Dendritic cell treated with granulocyte-macrophage colony-stimulating factor and Interleukin-4, amounts not matched to agents 40 ng/mL and 50 ng/mL, for 4 days (primary cell): ENCODE measurements around the gene ENC1.

Source experiments
- H3K27ac Mint-ChIP-seq: one replicate; pipeline ENCODE4 v1.8.0; 2022; ENCODE audit warnings: mild to moderate bottlenecking, mixed read lengths
- H3K27me3 Mint-ChIP-seq: one replicate; pipeline ENCODE4 v1.8.0; 2022; ENCODE audit warnings: mild to moderate bottlenecking, mixed read lengths
- H3K36me3 Mint-ChIP-seq: one replicate; pipeline ENCODE4 v1.8.0; 2022; ENCODE audit warnings: low read depth, mixed read lengths
- H3K4me1 Mint-ChIP-seq: one replicate; pipeline ENCODE4 v1.8.0; 2022; ENCODE audit warnings: low read depth, mixed read lengths
- H3K4me3 Mint-ChIP-seq: one replicate; pipeline ENCODE4 v1.8.0; 2022; ENCODE audit warnings: mild to moderate bottlenecking, moderate library complexity, mixed read lengths
- H3K9me3 Mint-ChIP-seq: one replicate; pipeline ENCODE4 v1.8.0; 2022; ENCODE audit warnings: mixed read lengths
- intact Hi-C: fragments of 100-400 bp; cut with micrococcal nuclease; formaldehyde crosslinking; loops from one replicate; pipeline ENCODE4 v1.15.0; 2022

ENC1 gene

DNA sequence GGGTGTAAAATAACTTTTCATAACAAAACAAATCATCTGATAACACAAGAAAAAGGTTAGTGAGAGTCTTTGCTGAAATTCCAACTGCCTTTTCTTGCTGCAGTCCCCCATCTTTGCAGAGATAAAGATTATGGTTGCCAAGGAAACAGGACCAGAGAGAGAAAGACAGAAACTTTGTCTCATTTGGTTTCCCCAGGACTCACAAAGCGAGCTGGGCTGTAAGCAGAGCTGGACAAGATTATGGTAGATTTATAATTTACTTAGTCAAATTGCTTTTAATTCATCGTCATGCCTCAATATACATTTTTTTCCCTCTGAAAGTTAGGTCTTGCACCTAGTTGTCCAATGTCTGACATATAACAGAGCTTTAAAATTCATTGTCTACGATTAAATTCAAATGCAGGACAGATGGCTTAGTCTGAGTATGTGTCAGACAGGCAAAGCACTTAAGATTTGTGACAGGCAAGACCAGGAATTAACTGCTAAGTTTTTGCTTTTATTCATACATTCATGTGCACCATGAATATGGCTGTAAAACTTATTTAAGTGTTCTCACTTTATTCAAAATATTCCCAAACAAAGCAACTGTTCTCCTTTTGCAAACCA, 17.4 kb downstream of the ENC1 start:
- no peaks in the 10 kb centered on the region for H3K9me3 Mint-ChIP-seq
- peaks cover 2% of the 10 kb centered on the region for H3K27me3 Mint-ChIP-seq
- H3K27ac Mint-ChIP-seq: no peak overlapping the region
- no peaks in the 10 kb centered on the region for H3K36me3 Mint-ChIP-seq
- intact Hi-C loops: no loop called here
- peaks cover 7% of the 10 kb centered on the region for H3K4me1 Mint-ChIP-seq
- no peak overlapping the region for H3K4me3 Mint-ChIP-seq

DNA sequence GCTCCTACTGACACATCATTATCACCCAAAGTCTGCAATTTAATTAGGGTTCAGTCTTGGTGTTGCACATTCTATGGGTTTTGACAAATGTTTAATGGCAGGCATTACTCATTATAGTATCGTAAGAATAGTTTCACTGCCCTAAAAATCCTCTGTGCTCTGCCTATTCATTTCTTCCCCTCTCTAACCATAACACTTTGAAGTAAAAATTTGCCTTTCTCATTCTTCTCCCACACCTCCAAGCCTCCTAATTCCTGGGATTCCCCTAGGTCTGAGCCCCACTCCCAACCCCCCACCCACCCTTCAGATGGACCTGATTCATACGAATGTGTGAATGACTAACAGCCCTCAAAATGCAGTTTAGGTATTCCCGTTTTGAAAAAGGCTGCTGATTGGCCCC, 18.4 kb downstream of the ENC1 start:
- Mint-ChIP-seq H3K27ac (no peak overlapping the region), H3K4me3 (no peak overlapping the region), H3K27me3 (peaks cover 2% of the 10 kb centered on the region), H3K9me3 (no peaks in the 10 kb centered on the region), H3K36me3 (no peaks in the 10 kb centered on the region), H3K4me1 (peaks cover 7% of the 10 kb centered on the region)
- intact Hi-C loops: no loop called here

DNA sequence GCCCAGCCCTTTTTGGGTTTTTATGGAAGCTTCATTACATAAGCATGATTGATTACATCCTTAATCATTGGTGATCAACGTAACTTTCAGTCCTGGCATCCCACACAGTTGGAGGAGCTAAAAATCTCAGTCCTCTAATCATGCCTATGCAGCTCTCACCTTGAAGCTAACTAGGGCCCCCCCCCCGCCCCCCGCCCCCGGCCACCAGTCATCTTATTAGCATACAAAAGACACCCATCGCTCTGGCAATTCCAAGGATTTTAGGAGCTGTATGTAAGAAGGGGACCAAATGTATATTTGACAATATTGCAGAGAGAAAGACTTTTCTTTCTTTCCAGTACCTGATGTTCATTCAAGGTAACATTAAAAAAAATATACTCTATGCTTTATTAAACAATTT, 19.0 kb downstream of the ENC1 start:
- Mint-ChIP-seq H3K36me3 (no peaks in the 10 kb centered on the region), H3K4me3 (no peak overlapping the region), H3K27me3 (peaks cover 2% of the 10 kb centered on the region), H3K4me1 (peaks cover 7% of the 10 kb centered on the region), H3K9me3 (no peaks in the 10 kb centered on the region), H3K27ac (no peak overlapping the region)
- intact Hi-C loops: no loop called here

DNA sequence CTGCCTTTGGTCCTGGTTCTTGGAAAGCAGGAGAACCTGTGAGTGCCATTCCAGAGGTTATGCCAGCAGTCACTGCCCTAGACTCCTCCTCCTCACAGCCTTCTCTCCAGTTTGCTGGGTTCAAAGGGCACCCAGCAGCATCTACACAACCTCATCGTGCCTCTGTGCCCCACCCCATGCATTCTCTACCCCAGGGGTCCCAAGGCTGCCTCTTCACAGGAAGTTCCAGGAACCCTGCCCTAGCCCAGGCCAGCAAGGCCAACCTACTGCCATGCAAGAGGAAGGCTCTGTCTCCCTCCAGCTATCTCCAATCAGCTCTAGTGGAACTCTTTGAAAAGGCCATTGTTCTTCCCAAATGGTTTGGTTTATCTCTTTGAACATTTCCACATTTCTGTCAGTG, 21.2 kb downstream of the ENC1 start:
- Mint-ChIP-seq H3K27ac (no peak overlapping the region), H3K4me1 (peaks cover 7% of the 10 kb centered on the region)
- intact Hi-C loops: no loop called here

DNA sequence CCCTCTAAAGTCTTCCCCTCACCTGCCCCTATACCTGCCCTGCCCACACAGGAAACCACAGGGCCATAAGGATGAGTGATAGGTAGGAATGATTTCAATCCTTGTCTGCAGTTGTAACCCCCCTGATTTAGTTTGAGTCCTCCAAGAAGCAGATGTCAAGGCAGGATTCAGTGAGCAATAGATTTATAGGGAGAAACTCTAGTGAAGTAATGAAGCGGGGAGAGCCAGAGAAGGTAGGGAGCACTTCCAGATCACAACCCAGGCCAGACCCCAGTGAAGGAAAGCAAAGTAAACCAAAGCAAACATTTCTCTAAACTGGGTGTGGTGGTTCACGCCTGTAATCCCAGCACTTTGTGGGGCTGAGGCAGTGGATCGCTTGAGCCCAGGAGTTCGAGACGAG, 22.4 kb downstream of the ENC1 start:
- no peaks in the 10 kb centered on the region for H3K9me3 Mint-ChIP-seq
- no peaks in the 10 kb centered on the region for H3K36me3 Mint-ChIP-seq
- no peak overlapping the region for H3K27ac Mint-ChIP-seq

More for the DNA sequence above, 21.2 kb downstream of the ENC1 start:
- Mint-ChIP-seq H3K4me3 (no peak overlapping the region), H3K9me3 (no peaks in the 10 kb centered on the region), H3K27me3 (peaks cover 2% of the 10 kb centered on the region), H3K36me3 (no peaks in the 10 kb centered on the region)

DNA sequence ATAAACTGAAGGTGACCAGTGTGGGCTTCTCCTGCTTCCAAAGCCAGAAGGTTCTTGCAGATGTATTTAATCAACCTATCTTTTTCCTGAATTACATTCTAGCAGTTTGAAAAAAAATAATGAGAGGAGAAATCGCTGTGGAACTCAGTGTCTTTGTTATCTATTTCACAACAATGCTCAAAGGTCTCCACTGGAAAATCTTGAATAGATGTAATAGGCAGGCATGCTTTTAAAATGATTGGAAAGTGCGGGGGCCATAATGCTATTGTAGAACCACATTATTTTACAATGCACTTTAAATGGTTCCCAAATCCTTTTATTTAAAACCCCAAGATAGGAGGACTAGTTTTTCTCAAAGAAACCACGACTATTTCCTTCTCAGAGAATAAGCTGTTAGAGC, 23.3 kb downstream of the ENC1 start:
- H3K36me3 Mint-ChIP-seq: no peaks in the 10 kb centered on the region
- no peak overlapping the region for H3K4me3 Mint-ChIP-seq
- H3K4me1 Mint-ChIP-seq: peaks cover 18% of the 10 kb centered on the region
- no peak overlapping the region for H3K27ac Mint-ChIP-seq
- H3K9me3 Mint-ChIP-seq: no peaks in the 10 kb centered on the region
- peaks cover 2% of the 10 kb centered on the region for H3K27me3 Mint-ChIP-seq
- intact Hi-C loops: no loop called here

More for the DNA sequence above, 22.4 kb downstream of the ENC1 start:
- intact Hi-C loops: no loop called here
- peaks cover 16% of the 10 kb centered on the region for H3K4me1 Mint-ChIP-seq
- H3K27me3 Mint-ChIP-seq: peaks cover 2% of the 10 kb centered on the region
- no peak overlapping the region for H3K4me3 Mint-ChIP-seq

DNA sequence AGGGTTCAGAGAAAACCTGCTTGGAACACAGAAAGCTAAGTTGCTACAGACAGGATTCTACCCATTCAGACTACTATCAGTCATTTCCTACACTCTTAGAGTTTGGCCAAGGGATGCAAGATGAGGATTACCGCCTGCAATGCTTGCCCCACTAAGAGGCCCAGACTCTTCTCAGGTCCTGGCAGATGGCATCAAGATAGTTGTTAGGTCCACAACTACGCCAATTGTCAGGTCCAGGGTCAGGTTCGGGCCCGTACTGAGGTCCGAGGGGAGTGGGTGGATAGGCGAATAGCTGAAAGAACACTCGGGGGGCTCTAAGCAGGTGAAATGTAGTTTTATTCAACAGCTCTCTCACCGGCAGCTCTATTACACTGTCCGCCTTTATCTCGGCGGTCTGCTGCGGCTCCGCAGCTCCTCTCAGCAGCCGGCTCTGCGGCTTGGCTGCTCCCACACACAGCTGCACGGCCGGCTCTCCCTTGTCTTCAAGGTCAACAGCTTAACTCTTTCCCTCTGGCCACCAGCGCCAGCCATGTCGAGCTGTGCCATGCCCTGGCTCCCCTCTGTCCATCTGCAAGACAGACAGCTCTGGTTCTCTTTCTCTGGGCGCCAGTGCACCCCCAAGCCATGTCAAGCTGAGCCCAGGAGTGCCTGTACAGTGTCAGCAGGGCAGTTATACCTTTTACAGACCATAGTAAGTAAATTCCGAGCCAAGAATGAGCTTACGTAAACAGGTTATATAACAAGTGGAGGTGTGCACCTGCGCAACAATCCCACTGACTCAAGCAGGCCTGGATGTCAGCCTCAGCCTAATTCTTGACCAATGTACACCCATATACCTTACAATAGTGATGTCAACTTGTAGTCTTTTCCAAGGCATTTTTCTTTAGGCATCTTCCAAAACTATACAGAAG, 24.0 kb downstream of the ENC1 start:
- H3K9me3 Mint-ChIP-seq: no peaks in the 10 kb centered on the region
- peaks cover 13% of the 10 kb centered on the region for H3K4me1 Mint-ChIP-seq
- no peak overlapping the region for H3K27ac Mint-ChIP-seq
- H3K36me3 Mint-ChIP-seq: no peaks in the 10 kb centered on the region
- H3K27me3 Mint-ChIP-seq: peaks cover 2% of the 10 kb centered on the region
- intact Hi-C loops: no loop called here
- H3K4me3 Mint-ChIP-seq: no peak overlapping the region

DNA sequence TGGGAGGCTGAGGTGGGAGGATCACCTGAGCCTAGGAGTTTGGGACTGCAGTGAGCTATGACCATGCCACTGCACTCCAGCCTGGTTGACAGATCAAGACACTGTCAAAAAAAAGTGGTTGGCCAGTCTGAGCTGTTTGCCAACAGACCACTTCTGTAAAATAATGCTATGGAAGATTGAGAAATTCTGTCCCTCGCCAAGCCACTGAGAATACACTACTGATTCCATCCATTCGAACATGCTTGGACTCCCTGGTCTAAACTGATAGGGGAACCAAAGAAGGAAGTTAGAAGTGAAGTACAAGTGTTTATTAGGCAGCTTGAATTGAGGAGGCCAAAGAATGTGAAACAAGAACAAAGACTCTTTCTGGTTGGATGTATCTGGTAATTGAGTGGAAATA, 27.2 kb downstream of the ENC1 start:
- peaks cover 13% of the 10 kb centered on the region for H3K4me1 Mint-ChIP-seq
- intact Hi-C loops: no loop called here
- H3K9me3 Mint-ChIP-seq: no peaks in the 10 kb centered on the region
- H3K27ac Mint-ChIP-seq: no peak overlapping the region
- no peaks in the 10 kb centered on the region for H3K36me3 Mint-ChIP-seq
- no peaks in the 10 kb centered on the region for H3K27me3 Mint-ChIP-seq
- H3K4me3 Mint-ChIP-seq: no peak overlapping the region

DNA sequence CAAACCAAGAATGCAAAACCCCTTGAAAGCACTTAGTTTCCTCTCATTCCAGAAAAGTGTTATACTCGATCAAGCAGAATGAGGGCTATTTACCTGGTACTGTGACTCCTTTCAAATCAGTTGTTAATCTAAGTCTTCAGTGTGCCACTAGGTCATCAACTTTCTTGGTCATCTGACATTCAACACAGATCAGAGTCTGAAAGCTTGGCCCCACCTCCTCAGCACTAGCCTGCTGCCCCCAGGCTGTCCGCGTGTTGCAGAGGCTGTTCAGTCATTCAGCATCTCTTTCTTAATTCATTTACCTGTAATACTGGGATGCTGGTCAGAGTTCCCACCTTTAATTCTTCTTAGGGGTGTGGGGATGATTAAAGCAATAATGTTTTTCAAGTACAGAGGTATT, 28.5 kb downstream of the ENC1 start:
- H3K9me3 Mint-ChIP-seq: no peaks in the 10 kb centered on the region
- intact Hi-C loops: no loop called here
- H3K27ac Mint-ChIP-seq: no peak overlapping the region
- peaks cover 13% of the 10 kb centered on the region for H3K4me1 Mint-ChIP-seq
- no peaks in the 10 kb centered on the region for H3K36me3 Mint-ChIP-seq
- H3K4me3 Mint-ChIP-seq: no peak overlapping the region
- no peaks in the 10 kb centered on the region for H3K27me3 Mint-ChIP-seq

DNA sequence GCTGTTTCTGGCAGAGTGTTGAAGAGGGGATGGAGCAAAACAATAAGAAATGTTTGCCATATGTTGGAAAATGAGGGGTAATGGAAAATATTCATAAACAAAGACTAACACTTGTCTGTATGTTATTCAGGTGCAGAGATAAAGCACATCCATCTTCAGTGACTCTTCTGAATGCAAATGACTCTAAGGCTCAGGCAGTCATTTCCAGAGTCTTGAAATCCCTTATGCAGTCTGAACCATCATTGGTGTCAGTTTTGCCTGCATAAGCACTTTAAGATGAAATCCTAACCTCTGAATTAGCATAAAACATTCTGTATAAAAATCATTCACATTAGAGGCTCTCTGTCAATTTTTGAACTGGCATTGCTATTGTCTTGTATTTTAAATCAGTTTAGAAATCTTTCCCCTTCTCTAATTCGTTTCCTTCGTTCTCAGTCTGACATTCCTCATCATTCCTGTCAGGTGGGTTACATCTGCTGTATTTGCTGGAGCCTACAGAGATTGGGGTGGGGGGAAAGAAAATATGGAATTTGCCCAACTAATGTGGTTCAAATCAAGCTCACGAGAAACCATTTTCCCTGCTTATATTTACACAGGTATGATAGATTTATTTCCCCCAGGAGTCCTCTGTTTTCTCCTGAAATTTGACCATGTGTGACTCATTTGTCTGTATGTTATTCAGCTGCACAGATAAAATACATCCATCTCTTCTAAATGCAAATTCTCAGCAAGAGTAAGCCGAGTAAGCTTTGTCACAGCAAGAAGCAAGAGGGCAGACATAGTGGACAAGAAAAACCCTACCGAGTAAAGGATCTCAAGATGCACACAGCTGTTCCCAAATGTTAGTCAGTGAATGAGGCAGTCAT, 31.6 kb downstream of the ENC1 start:
- no peaks in the 10 kb centered on the region for H3K9me3 Mint-ChIP-seq
- no peaks in the 10 kb centered on the region for H3K27me3 Mint-ChIP-seq
- H3K4me1 Mint-ChIP-seq: peaks cover 14% of the 10 kb centered on the region
- intact Hi-C loops: no loop called here
- H3K4me3 Mint-ChIP-seq: no peak overlapping the region
- H3K36me3 Mint-ChIP-seq: no peaks in the 10 kb centered on the region
- H3K27ac Mint-ChIP-seq: no peak overlapping the region

DNA sequence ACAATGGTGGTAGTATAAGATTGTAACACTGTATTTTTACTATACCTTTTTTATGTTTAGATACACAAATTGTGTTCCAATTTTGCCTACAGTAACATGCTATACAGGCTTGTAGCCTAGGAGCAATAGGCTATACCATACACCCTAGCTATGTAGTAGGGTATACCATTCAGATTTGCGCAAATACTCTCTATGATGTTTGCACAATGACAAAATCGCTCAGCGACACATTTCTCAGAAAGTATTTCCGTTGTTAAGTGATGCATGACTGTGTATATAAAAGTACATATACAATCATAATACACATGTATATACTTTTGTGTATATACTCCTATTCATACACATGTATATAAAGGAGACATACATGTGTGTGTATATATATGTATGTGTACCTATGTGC, 34.8 kb downstream of the ENC1 start:
- Mint-ChIP-seq H3K9me3 (no peaks in the 10 kb centered on the region), H3K36me3 (no peaks in the 10 kb centered on the region), H3K4me3 (no peak overlapping the region), H3K27ac (no peak overlapping the region), H3K4me1 (peaks cover 20% of the 10 kb centered on the region), H3K27me3 (no peaks in the 10 kb centered on the region)
- intact Hi-C loops: no loop called here

DNA sequence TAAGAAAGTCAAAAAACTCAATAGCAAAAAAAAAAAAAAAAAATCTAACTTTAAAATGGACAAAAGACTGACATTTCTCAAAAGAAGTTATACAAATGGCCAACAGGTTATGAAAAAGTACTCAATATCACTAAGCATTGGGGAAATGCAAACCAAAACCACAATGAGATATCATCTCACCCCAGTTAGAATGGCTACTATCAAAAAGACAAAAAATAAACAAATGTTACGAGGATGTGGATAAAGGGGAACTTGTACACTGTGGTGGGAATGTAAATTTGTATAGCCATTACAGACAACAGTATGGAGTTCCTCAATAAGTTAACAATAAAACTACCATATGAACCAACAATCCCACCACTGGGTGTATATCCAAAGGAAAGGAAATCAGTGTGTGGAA, 37.2 kb downstream of the ENC1 start:
- Mint-ChIP-seq H3K36me3 (no peaks in the 10 kb centered on the region), H3K4me3 (no peak overlapping the region), H3K27ac (no peak overlapping the region), H3K4me1 (peaks cover 20% of the 10 kb centered on the region), H3K27me3 (no peaks in the 10 kb centered on the region), H3K9me3 (no peaks in the 10 kb centered on the region)
- intact Hi-C loops: no loop called here

DNA sequence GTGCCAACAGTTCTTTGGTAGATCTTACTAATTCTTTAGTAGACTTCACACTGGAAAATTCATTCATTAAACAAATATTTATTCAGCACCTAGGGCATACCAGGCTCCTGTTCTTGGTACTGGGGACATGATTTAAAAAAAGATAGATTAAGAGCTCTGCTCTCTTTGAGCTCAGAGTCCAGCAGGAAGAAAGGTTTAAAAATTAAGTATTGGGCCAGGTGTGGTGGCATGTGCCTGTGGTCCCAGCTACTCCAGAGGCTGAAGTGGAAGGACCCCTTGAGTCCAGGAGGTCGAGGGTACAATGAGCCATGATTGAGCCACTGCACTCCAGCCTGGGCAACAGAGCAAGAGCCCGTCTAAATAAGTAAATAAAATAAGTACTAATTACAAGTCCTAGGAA, 41.4 kb downstream of the ENC1 start:
- Mint-ChIP-seq H3K4me3 (no peak overlapping the region), H3K4me1 (peaks cover 20% of the 10 kb centered on the region), H3K27ac (no peak overlapping the region), H3K27me3 (no peaks in the 10 kb centered on the region), H3K36me3 (no peaks in the 10 kb centered on the region), H3K9me3 (no peaks in the 10 kb centered on the region)
- intact Hi-C loops: no loop called here

DNA sequence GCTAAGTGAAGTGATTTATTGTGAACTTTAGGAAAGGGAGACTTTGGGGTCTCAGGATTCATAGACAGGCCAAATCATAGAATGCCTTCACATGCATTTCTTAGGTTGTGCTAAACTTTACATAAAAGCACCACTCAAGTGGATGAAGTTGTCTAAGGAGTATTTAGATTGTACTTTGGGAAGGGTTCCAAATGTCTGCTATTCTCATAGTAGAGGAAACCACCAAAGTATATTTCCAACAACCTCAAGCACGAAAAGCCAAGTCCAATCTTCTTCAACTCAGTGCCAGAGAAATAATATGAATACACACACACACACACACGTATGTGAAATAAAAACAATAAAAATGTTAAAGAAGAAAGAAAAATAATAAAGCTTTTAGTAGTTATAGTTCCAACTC, 41.8 kb downstream of the ENC1 start:
- intact Hi-C loops: no loop called here
- Mint-ChIP-seq H3K36me3 (no peaks in the 10 kb centered on the region), H3K4me1 (peaks cover 17% of the 10 kb centered on the region), H3K4me3 (no peak overlapping the region), H3K27me3 (no peaks in the 10 kb centered on the region), H3K9me3 (no peaks in the 10 kb centered on the region), H3K27ac (no peak overlapping the region)
